Pulmonary artery endothelial cell (primary cell): ENCODE results near the gene DFFB. TPM values are rescaled to one million over a fixed set of nuclear protein-coding genes. Genes with fewer than 3 reads are reported as not detected.
"Not testable (repeated sequence)": the region's sequence is repeated elsewhere in the genome, so short reads cannot be mapped to it uniquely, and the experiment has no call there.

Source experiments
- DNase-seq: peaks from one replicate; pipeline ENCODE4 v3.0.0-alpha.2; 2011; ENCODE audit warnings: low read depth, low spot score
- total RNA-seq: library from RNA; depleted of rRNA; stranded (reverse); fragments of >200 nt; gene quantifications from 2 replicates; pipeline ENCODE4 v1.2.3, GENCODE V29; 2014

Gene DFFB
- total RNA-seq, 1 donor from 2014 or later: 11.5 TPM

DNA sequence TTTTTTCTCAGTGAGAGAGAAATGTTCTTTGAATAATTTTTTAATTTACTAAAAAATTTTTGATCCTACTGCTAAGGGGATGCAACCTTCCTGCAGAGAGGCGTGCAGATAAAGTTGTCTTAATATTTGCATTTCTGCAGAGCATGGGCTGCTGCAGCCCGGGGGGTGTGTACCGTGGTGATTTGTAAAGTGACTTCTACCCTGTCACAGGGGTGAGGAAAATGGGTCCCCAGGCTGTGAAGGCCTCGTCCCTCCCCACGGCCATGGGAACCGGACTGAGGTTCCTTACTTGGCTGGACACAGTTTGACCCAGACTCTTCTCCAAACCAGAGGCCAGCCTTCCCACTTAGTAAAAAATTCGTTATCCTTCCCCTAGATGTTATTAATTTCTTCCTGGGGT, 52.3 kb downstream of the DFFB start:
- no peak for DNase-seq

DNA sequence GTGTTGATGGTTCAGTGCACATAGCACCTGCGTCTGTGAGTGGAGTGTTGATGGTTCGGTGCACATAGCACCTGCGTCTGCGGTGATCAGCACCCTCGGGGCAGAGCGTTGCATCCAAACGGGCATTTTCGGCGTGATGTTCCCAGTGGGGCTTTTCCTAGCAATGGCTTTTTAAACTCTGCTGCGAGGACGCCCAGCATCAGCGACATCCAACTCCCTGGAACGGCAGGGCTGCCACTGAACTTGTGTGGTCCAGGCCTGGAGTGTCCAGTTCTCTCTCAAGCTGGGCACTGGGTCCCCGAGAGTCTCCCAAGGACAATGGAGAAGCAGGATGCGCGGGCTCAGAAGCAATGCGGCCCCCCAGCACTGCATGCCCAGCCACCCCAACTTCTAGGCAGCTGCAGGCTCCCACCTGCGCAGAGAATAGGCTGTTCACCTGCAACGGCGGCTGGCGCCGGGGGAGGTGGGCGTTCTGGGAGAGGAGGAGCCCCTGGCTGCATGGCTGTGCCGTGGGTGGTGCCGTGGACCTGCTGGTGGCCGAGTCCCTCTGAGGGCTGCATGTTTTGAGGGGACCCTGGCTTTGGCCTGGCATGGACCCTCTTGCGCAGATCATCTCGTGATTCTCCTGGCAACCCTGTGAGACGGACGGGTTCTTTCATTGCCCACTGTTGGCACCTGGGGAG, 52.9 kb downstream of the DFFB start:
- no peak for DNase-seq

DNA sequence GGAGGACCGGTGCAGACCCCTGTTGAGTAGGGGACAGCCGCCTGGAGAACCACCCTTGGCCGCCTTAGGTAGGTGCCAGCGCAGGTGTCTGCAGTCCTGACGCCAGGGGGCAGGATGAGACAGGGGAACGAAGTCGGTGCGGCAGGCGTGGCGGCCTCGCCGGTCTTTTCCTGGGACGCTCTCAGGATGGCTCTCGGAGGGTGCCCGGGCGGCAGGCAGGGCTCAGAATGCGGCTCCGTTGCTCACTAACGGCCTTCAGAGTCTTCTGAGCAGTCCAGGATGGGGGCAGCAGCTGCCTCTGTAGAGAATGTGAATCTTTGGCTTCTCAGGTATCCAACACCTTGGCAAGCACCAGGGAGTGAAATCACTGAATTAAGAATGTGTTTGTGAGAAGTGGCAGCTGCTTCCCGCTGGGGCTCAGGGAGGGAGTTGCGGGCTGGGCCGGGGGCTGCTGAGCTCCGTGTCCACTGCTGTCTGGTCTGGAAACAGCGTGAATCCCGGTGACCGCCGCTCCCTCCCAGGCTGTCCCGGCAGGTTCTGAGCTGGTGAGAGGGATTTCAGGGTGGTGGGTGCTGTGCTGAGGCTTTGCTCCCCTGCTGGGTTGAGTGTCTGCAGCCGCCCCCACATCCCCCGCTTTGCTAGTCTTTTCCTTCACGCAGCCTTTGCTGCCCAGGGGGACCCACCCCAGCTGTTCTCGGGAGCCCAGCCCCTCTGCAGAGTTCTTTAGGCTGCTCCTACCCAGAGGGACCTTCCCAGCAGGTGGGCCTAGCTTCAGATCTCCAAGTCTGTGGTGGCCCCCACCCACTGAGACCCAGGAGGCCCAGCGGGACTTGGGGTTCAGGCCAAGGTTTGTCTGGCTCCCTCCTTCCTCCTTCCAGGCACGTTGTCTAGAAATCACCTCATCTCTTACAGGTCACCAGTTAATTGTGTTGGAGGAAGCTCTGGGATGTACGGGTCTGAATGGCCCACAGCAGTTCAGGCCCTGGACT, 53.9 kb downstream of the DFFB start:
- no peak for DNase-seq

DNA sequence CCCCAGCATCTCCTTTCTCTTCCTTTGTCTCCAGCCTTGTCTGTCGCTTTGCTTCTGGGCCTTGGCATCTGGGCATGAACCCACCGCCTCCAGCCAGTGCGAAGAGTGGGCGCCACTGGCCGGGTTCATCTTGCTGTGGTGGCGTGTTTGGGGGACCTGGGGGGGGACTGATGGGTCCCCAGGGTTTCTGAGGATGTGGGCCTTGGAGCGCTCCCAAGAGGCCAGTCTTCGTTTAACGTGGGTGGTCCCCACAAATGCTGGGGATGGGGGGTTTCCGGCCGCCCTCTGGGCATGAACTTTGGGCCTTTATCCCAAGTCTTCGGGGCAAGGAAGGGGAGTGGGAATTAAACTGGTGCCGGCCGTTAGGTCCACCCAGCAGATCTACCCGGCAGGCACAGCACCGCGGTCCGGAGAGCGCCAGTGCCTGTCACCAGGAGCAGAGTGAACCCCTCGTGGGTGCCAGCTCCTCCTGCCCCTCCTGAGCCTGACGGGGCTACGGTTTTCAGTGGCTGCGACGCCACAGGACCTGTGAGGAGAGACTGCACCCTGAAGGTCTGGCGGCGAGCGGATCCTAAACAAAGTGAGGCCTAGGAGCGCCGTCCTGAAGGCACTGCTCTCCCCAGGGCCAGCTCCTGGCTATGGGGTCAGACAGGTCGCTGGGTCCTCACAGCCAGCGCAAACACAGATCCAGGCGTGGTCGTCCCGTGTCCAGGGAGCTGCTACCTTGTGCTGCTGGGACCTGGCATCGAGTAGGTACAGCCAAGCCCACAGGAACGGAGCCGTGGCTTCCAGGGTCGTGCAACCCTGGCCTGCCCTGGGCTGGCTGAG, 54.9 kb downstream of the DFFB start:
- no peak for DNase-seq

DNA sequence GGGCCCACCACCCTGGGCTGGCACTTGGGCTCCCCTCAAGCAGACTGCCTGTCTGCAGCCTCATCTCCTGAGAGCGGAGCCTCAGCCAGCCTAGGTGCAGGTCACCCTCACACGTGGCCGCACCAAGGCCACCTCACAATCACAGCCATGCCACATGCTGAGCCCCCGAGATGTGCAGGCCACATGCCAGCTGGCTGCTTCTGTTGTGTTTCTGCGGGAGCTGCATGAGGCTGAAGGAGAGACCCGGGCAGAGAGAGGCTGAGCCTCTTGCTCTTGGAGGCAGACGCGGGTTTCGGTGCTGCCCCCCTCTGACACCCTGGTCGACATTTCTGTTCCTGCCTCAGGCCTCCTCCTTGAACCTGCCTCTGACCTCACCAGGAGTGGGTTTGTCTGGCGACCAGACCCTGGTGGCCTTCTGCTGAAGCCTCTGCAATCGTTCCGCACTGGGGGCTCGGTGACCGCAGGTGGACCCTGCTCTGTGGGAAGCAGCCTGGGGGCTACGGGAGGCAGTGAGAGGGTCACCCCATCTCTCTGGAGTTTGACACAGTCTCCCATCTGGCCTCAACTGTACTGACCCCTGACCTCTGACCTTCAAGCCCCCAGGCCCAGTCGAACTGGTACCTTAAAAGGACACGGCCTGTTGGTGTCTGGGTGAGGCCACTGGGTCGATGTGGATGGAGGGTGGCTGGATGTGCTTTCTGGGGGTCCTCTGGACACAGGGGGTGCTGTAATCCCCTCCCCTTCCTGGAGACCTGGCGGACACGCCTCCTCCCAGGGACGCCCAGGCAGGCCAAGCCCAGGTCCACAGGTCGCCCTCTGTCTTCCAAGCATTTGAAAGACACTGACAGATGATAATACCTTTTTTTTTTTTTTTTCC, 55.8 kb downstream of the DFFB start:
- DNase-seq: no peak

DNA sequence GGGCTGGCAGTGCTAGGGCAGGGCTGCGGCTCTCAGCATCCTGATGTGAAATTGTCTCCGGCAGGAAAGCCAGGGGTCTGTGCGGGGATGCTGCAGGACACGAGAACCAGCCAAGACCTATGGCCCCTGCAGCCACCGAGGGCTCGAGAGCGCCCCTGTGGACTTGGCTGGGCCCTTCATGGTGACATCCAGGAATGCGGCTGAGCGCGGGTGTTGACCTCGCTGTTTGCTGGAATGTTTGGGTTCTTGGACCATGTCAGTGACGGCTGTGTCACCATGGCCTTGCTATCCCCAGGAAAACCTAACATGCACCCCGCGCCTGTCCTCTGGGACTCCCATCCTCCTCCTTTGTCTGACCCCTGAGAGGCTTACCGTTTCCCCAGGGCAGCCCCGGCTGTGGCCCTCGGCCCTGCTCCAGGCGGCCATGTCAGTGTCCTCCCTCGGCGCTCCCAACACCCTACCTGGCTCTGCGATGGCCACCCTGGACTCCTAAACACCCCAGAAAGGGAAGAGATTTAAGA, 57.1 kb downstream of the DFFB start:
- no peak for DNase-seq

DNA sequence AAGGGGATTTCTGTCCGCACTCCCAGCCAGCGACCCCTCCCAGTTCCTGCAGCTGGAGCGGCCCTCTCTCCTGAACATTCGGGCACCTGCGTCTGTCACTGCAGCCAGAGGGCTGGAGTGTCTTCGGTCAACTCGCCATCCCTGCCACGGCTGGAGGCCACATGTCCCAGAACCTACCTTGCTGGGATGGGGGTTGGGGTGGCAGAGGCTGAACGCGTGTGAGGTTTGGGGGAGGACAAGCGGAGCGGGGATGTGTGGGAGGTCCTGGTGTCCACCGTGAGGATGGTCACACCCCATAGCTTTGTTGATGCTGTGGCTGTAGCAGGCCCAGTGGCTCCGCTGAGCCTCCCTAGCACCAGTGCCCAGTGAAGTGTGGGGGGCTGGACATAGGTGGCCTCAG, 57.6 kb downstream of the DFFB start:
- no peak for DNase-seq

DNA sequence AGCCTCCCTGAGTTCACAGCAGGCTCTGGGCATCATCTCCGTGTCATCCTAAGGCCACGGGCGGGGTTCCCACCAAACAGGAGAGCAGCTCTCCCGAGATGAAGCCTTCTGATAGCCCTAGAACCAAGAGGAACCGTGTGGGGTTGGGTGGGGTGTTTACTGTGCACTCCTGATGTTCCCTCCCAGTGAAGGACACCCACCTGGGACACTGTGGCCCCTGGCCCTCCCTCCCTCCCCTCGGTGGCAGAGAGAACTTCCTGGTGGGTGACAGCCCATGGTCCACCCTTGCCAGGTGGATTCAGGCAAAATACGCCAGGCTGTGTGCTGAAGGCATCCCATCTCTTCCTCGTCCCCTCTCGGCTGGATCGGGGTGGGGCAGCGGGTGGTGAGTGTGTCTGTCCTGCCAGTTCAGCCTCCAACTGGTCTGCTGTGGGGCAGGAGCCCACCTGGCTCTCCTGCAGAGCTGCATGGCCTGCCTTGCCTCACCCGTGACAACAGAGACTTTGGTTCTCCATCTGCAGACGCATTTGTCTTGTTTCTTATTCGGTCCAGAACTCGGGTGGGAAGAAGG, 58.4 kb downstream of the DFFB start:
- DNase-seq: no peak

DNA sequence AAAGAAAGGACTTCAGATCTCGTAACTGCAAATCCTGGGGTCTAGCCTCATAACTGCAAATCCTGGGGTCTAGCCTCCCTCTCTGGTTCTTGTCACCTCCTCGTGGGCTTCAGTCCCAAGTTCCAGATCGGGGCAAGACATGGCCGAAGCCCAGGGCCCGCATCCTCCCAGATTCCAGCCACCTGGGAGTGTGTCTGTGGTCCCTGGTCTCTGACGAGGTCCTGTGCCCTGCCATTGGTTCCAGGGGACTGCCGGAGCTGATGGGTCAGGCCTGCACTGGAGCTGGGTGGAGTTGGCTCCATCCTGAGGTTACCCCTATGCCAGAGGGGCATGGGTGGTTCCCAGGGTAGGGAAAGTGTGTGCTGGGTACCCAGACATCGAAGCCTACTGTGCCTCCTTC, 60.5 kb downstream of the DFFB start:
- no peak for DNase-seq

DNA sequence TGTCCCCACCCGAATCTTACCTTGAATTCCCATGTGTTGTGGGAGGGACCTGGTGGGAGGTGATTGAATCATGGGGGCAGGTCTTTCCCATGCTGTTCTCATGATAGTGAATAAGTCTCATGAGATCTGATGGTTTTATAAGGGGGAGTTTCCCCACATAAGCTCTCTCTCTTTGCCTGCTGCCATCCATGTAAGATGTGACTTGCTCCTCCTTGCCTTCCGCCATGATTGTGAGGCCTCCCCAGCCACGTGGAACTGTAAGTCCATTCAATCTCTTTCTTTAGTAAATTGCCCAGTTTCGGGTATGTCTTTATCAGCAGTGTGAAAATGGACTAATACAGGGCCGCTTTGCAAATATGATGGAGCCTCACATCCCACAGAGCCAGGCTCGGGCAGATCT, 61.1 kb downstream of the DFFB start:
- not testable (repeated sequence) for DNase-seq

DNA sequence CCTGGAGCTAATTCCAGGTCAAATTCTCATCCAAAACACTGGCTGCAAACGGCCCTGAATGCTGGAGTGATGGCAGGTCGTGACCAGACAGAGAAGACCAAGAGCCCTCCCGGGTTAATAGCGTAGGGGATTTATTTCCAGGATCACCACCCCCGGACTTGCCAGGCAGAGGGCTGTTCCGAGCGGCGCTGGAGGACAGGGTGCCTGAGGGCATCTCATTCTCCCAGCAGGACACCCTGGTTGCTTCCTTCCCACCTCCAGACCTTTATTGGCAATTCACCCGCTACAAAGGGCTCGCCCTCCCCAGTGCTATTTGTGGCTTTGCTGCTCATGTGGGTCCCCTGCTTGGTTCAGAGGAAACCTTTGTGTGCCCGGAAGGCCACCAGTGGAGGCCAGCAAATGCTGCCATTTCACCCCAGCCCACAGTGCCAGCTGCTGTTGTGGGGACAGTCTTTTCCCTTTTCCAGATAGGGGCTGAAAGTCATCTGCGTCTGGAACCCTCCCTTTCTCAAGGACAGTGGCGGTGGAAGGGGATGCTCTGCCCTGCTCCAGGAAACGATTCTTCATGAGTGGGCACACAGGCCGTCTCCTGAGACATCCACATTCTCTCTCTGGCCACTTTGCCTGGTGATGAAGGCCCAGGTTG, 61.8 kb downstream of the DFFB start:
- no peak for DNase-seq

DNA sequence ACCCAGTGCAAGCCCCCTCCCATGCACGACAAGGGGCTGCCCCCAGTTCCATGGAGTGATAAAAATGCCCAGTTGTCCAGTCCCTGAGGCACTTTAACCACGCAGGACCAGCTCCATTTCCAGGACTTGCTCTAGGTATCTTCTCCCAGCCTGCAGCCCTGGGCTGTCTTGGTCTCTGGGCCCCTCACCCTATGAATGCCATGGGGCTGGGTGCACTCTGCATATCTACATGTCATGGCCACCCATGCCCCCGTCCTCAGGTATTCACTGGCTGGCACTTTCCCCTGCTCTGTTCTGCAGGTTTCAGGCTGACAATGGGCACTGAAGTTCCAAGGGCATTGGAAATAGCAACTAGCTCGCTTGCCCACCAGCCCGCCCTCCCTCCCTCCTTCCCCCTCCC, 62.4 kb downstream of the DFFB start:
- DNase-seq: no peak

DNA sequence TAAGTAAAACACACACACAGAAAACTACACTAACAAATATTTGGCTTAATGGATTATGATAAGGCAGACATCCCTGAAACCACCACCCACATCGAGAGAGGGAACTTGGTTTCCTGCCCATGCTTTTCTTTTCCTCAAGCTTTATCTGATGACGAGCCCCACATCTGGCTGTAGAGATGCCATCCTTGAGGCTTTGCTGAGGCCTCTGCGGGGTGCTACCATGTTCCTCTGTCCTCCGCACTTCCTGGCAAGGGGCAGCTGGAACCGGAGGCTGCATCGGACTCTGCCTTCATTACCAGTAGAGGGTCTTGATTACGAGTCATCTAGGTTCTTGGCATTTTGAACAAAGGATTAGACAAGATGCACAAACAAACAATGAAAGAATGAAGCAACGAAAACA, 64.5 kb downstream of the DFFB start:
- no peak for DNase-seq

DNA sequence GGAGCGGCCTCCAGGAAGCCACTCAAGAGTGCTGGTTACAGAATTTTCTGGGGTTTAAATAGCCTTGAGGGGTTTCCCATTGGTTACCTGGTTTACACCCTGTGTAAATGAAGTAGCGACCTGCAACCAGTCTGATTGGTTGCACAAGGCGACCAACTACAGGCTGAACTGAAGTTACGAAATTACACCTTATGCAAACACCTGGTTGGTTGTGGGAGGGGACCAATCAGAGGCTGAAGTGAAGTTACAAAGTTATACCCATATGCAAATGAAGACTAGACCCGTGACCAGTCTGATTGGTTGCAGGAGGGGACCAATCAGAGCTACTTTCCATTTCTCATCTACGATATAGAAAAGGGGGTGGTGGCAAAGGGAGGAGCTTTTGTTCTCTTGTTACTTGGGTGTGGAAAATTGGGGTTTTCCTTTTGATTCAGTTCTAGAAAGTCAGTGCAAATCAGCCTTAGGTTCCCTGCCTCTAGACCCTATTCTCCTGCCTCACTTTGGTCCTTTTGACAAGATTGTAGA, 65.0 kb downstream of the DFFB start:
- no peak for DNase-seq

DNA sequence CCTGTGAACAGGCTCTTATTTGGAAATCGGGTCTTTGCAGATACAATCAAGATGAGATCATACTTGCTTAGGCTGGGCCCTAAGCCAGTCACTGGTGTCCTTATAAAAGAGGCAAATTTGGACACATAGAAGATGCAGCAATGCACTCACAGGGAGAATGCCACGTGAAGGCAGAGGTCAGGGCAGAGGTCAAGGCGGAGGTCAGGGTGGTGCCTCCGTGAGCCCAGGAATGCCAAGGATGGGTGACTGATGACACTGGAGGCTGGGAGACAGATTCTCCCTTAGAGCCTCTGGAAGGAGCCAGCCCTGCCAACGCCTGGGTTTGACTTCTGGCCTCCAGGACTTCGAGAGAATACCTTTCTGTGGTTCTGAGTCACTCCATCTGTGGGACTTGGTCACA, 65.6 kb downstream of the DFFB start:
- DNase-seq: no peak

DNA sequence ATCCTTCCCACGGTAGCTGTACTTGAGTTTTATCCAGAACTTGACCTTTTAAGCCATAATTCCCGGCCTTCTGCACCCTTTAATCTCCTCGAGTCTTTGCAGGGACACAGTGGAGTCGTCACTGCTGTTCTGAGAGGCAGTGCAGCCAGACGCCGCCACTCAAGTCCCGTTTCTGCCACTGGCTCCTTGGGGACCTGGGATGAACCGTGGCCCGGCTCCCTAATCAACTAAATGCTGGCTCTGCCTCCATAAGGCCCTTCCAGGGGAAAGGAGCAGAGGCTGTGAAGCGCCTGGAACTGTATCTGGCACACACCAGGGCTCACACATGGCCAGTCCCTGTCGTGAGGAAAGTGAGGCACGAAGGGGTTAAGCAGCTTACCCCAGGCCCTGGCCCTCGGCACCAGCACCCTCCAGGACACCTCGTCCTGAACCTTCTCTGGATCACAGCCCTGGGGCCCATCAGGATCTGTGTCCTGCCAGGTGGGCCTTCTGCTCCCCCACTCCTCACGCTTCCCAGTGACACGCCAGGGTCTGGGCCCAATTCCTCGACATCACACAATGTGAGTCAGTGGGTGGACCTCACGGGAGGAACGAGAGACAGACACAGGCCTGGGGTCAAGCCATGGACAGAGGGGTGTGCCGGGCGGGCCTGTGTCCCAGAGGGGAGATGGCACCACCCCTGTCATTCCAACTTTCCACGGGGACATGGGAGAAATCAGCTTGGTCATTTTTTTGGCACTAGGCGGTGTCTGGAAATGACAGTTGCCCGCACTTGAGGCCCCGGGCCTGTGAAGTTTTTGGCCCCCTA, 66.3 kb downstream of the DFFB start:
- DNase-seq: no peak

DNA sequence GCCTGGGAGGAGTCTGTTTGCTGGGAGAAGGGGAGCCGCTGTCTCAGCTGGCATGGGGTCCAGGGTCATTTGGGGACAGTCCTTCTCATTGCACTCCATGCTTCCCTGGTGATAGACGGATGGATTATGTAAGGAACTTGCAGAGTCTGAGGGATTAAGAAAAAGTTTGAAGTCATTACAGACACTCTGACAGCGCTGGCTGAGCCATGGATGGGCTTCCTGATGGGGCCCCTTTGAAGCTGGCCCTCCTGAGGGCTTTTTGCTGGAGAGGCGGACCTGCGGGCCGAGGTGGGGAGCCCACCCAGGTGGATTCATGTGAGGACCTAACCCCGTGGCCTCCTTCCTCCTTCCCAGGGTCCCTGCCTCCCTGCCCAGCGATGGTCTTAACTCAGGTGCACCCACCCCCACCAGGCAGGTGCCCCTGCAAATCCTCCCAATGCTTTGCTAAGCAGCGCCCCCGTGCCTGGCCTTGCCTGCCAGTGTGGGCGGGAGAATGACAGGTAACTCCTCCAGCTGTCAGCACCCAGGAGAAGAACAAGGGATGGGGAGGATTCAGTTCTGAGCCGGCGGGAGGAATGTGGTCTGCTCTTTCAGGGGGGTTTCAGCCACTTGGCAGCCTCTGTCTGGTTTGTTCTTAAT, 67.0 kb downstream of the DFFB start:
- no peak for DNase-seq

DNA sequence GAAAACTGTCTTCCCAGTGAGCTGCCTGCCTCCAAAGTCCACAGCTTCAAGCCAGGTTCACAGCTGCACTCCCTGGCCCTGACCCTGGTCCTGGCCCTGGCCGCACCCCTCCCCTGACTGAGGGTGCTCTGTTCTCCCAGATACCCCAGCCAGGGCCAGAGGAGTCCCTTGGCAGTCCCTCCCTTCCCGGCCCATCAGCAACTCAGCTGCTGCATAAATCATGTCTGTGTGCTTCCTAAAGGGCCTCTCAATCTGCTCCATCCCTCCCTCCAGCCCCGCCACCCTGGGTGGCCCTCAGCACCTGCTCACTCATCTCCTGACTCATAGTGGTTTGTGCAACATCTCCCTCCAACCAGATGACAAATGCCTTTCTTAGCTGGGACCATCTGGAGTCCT, 67.5 kb downstream of the DFFB start:
- no peak for DNase-seq
